HG03432 (cell line): ENCODE results near the gene TAPT1.
"Not testable (repeated sequence)": the region's sequence is repeated elsewhere in the genome, so short reads cannot be mapped to it uniquely, and the experiment has no call there.

Source experiments
- ATAC-seq: cut with Tn5 transposase; IDR thresholded peaks from one replicate; pipeline ENCODE4 v1.9.1; 2021; ENCODE audit warnings: mild to moderate bottlenecking, moderate library complexity; ENCODE audit not compliant: unreplicated experiment

The TAPT1 gene, protein sequence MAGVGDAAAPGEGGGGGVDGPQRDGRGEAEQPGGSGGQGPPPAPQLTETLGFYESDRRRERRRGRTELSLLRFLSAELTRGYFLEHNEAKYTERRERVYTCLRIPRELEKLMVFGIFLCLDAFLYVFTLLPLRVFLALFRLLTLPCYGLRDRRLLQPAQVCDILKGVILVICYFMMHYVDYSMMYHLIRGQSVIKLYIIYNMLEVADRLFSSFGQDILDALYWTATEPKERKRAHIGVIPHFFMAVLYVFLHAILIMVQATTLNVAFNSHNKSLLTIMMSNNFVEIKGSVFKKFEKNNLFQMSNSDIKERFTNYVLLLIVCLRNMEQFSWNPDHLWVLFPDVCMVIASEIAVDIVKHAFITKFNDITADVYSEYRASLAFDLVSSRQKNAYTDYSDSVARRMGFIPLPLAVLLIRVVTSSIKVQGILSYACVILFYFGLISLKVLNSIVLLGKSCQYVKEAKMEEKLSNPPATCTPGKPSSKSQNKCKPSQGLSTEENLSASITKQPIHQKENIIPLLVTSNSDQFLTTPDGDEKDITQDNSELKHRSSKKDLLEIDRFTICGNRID

GRCh38 chr4:16225863-16226815, at the start of gene TAPT1:
TSS of gene TAPT1 (minus strand) at chr4:16226471. CDS start at chr4:16226457, 14 bp downstream.
- ATAC-seq = peak; percentile 82

DNA sequence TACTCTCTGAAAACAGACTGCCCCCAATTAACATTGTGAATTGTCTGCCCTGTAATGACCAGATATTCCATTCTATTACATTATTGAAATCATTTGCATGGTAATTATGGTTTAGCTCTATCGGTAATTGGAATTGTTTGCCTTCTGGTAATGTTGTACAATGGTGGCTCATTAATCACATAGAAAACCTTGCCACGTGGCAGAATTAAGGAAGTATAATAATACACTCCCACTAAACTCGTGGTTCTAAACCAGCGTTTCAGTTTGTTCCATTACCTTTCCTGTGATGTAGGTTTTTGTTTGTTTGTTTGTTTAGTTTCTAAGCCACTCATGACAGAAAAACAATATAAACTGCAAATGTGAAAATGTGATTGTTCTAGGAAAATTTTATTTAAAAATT, 45.1 kb upstream of the TAPT1 start:
- ATAC-seq = no peak

DNA sequence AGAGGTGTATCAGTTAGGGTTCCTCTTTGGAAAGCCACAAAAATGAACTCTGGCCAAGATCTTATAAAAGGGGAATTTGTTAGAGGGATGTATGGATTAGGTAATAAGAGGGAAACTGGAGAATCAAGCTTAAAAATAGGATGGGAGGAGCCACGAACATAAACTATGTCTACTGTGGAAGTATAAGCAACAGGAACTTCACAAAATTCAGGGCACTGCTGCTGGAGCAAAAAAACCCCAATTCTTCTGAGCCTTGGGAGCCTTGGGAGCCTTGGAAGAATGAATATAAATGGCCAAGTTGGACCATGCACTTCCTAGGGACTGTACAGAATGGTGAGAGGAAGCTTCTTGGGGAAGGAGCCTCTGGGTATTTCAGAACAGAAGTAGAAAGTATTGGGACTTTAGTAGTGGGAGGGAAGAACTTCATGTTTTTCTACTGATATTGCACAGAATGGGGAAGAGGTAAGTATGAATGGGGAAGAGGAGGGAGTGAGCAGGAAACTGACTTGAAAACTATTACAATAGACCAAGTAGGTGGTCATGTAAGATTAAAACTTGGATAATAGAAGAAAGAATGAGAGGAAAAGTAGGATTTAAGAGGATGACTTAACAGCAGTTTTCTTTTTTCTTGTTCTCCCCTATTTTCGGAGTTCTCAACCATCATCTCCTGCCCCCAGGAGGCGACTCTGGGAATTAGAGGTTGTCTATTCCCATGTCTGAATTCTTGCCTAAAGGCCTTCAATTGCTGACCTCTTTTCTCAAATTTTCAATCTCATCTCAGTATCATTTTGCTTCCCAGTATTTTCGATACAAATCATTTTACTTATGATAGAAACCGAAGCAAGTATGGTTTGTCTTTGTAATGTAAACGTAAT, 44.4 kb upstream of the TAPT1 start:
- no peak for ATAC-seq

DNA sequence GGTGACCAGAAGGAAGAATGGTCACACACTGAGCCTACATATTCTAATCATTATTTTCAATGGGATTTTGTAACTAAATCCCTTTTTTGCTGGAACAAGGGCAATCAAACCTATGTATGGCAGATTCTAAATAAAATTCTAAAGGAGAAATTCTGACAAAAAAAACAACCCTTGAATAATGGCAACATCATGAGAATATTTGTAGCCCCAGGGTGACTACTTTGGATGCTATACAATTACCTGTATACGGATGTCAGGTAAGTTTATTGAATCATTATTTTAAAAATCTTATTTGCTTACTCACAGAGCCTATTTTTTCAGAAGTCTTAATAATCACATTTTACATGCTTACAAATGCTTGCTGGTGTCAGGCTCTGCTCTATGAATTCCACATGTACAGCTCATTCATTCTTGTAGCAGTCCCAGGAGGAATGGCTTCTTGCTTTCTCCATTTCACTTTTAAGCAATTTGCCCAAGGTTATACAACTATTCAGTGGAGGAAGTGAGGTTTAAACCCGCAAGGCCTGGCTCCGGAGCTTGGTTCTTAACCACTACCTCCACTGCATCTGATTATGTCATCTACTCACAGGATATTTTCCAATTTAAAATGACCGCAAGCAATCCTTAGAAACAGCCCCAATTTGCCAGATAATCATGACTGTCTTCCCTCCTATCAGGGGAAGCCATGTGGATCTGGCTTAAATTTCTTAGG, 43.6 kb upstream of the TAPT1 start:
- ATAC-seq = not testable (repeated sequence)

- no peak for ATAC-seq
Observed at GRCh38 chr4:16269240-16269639, 43.0 kb upstream of the TAPT1 start.

DNA sequence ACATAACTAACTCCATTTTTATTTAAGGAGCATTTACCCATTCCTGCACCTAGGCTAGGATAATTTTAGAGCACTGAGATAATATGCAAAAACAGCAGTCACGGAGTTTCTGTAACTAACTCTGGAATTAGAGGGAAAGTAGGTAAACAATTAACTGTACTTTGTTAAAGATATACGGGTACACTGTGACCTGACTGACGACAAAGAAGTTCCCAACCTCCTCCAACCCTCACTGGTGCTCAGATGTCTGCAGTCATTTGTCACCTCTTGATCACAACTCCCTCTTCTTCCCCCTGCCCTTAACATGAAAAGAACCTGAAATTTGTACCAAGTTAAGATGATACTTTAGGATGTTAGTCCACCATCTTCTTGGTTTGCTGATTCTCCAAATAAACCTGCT, 42.0 kb upstream of the TAPT1 start:
- no peak for ATAC-seq

DNA sequence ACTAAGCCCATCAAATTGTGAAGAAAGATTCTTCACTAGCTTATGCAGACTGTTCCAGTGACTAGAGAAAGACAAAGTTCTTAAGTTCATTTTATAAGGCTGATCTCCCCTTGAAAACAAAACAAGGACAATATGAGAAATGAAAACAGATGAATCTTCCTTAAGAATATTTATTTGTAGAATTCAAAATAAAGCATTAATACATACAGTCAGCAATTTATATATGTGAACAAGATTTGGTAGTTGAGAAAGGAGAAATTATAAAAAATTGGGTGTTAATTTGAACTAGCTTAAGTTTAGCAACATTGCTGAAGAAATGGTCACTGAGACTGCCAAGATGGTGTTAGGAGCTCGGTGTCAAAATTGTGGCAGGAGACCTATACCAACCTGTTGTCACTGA, 41.4 kb upstream of the TAPT1 start:
- ATAC-seq = no peak

- ATAC-seq = no peak
Observed at GRCh38 chr4:16265820-16266219, 39.5 kb upstream of the TAPT1 start.

DNA sequence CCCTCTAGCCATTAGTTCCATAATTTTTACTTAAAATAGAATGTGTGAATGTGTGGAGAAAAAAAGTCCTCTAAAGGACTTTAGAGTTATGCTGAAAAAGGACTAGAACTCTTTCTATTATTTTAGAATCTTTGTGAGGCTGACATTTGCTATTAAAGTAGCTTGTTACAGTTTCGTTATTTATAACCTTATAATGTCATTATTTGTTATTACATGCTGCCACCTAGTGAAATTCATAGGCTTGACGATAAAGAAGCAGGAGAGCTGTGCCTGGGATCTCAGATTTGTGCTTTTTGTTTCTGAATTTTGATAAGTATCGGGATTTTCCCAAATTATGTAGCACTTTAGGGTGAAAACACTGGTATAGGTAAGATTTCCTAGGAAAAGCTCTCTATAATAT, 38.5 kb upstream of the TAPT1 start:
- peak; percentile 67 for ATAC-seq

- ATAC-seq = no peak
Observed at GRCh38 chr4:16263056-16263455, 36.8 kb upstream of the TAPT1 start.

- peak; percentile 43 for ATAC-seq
Observed at GRCh38 chr4:16262188-16262587, 35.9 kb upstream of the TAPT1 start.

- no peak for ATAC-seq
Observed at GRCh38 chr4:16261313-16261878, 35.1 kb upstream of the TAPT1 start.

GRCh38 chr4:16259889-16260246, 33.6 kb upstream of the TAPT1 start:
- no peak for ATAC-seq

DNA sequence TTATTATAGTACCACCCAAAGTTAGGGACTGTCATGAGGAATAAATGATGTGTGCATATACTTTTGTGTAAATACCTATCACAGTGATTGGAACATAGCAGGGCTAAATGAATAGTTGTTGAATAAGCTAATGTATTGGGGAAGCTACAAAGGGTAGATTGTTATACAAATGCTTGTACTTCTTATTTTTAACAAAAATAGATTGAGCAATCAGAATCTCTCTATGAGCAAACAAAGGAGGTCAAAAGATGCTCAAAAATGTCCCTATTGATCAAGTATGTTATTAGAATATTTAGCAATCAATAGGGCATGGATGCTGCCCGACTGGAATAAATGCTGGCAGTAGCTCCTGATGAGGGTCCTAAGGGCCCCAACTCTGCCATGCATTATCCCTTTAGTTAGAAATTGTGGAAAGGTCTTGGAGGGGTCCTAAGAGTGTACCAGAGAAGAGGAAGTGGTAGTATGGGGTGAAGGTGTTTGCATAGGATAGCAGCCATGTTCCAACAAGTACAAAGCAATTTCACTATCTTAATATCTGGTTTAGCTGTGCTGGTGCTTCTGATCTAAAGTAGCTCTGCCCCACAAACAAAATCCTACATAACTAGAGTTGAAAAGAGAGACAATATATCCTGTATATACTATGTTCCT, 33.1 kb upstream of the TAPT1 start:
- ATAC-seq = no peak

DNA sequence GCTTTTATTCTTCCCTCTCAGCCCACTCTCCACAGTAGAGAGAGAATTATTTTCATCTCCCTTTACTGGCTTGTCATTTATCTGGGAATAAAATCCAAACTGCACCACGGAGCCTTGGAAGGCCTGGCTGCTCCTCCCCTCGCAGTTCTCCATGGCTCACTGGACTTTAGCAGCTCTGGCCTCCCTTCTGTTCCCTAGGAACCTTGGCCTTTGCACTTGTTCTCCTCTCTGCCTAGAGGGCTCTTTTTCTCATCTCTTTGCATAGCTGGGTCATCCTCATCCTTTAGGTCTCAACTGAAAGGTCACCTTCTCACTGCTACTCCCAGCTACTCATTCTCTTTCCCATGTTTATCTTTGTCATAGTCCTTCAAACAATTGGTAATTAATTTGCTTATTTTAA, 31.3 kb upstream of the TAPT1 start:
- ATAC-seq = no peak

- no peak for ATAC-seq
Observed at GRCh38 chr4:16256343-16256742, 30.1 kb upstream of the TAPT1 start.

DNA sequence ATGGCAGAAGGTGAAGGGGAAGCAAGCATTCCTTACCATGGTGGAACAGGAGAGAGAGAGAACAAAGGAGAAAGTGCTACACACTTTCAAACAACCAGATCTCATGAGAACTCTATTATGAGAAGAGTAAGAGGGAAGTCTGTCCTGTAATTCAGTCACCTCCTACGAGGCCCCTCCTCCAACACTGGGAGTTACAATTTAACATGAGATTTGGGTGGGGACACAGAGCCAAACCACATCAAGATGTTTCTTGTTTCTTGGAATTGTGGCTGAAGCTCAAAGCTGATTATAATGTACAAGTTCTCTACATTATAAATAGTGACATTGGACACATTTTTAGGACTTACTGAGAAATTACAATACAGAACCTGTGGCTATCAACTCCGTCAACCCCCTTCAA, 29.5 kb upstream of the TAPT1 start:
- no peak for ATAC-seq

DNA sequence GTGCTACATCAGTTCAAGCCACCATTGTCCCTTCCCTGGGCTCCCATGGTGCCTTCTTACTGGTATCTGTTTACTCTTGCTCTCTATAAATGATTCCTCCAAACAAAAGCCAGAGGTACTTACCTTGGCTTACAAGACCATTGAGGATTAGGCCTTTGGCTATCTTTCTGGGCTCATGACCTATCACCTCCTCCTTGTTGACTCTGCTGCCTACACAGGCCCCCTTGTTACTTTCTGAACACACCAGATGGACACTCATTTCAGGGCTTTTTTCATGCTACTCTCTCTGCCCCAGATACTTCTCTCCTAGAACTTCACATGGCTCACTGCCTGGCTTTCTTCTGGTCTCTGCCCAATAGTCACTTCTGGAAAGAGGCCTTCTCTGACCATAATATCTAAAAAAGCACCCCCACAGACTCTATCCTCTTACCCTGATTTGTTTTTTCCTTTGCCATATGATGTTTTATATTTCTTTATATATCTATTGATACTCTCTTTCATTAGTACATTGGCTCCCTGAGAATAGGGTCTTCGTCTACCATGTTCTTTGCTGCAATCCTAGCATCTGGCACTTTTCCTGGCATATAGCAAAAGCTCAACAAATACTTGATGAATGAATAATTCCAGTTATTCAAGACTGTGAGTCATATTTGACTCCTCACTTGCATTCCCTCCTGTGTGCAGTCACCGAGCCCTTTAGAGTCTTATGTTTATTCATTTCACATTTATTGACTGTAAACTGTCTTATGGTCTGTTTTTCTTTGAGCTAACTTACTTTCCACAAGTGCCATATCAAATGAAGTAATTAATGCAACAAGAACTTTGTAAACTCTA, 27.1 kb upstream of the TAPT1 start:
- no peak for ATAC-seq
